Measurements from ENCODE around the gene PLAC1.

PLAC1 gene

DNA sequence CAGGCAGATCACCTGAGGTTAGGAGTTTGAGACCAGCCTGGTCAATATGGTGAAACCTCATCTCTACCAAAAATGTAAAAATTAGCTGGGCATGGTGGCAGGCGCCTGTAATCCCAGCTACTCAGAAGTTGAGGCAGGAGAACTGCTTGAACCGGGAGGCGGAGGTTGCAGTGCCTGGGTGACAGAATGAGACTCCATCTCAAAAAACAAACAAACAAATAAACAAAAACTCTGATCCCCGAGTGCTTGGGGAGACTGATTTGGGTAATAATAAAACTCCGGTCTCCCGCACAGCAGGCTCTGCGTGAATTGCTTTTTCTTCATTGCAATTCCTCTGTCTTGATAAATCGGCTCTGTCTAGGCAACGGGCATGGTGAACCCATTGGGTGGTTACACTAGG, 124.9 kb downstream of the PLAC1 start:
- Histone ChIP-seq H3K4me3 (ENCODE audit: low read length) (peak overlapping the region; percentile 6; the same call in 1 of the 2 replicates), H3K27me3 (ENCODE audit: insufficient read depth, low read length) (peaks cover 6% of the 10 kb centered on the region; the same call in 1 of the 2 replicates), H3K4me1 (ENCODE audit: insufficient read depth, low read length) (peaks cover 4% of the 10 kb centered on the region; the same call in 1 of the 2 replicates), H3K27ac (ENCODE audit: low read length) (no peak overlapping the region), H3K9me3 (ENCODE audit: insufficient read depth, low read depth, low read length) (no peaks in the 10 kb centered on the region), H3K36me3 (ENCODE audit: insufficient read depth, low read depth, low read length) (no peaks in the 10 kb centered on the region), H3K9ac (ENCODE audit: low read depth, low read length) (no peak overlapping the region)

- Histone ChIP-seq H3K27ac (ENCODE audit: low read length) (no peak overlapping the region), H3K27me3 (ENCODE audit: insufficient read depth, low read length) (peaks cover 6% of the 10 kb centered on the region; the same call in 1 of the 2 replicates)
These were observed 127.4 kb downstream of the PLAC1 start for GRCh38 chrX:134530845-134531244.

DNA sequence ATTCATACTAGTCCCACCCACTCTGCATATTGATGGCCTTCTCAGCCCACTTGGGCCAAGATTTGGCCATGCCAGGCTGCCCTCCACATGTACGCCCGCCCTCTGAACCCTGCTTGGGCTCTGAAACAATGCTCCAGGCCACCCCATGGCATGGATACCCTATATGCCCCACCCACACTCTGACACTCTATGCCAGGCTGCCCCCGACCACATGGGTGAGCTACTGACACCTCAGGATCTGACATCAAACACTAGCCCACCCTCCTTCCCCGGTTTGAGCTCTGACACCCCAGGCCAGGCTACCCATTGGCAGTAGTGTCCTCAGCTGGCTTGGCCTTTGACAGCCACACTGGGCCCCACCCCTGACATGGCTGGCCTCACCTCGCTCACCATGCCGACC, 128.8 kb downstream of the PLAC1 start:
- H3K9ac ChIP-seq (ENCODE audit: low read depth, low read length): no peak overlapping the region
- H3K27me3 ChIP-seq (ENCODE audit: insufficient read depth, low read length): peaks cover 2% of the 10 kb centered on the region; the same call in 1 of the 2 replicates
- H3K27ac ChIP-seq (ENCODE audit: low read length): no peak overlapping the region
- no peaks in the 10 kb centered on the region for H3K36me3 ChIP-seq (ENCODE audit: insufficient read depth, low read depth, low read length)
- H3K9me3 ChIP-seq (ENCODE audit: insufficient read depth, low read depth, low read length): no peaks in the 10 kb centered on the region
- no peak overlapping the region for H3K4me3 ChIP-seq (ENCODE audit: low read length)
- no peaks in the 10 kb centered on the region for H3K4me1 ChIP-seq (ENCODE audit: insufficient read depth, low read length)

More at GRCh38 chrX:134530845-134531244, 127.4 kb downstream of the PLAC1 start:
- Histone ChIP-seq H3K4me1 (ENCODE audit: insufficient read depth, low read length) (no peaks in the 10 kb centered on the region), H3K9ac (ENCODE audit: low read depth, low read length) (no peak overlapping the region), H3K9me3 (ENCODE audit: insufficient read depth, low read depth, low read length) (no peaks in the 10 kb centered on the region), H3K4me3 (ENCODE audit: low read length) (no peak overlapping the region), H3K36me3 (ENCODE audit: insufficient read depth, low read depth, low read length) (no peaks in the 10 kb centered on the region)

DNA sequence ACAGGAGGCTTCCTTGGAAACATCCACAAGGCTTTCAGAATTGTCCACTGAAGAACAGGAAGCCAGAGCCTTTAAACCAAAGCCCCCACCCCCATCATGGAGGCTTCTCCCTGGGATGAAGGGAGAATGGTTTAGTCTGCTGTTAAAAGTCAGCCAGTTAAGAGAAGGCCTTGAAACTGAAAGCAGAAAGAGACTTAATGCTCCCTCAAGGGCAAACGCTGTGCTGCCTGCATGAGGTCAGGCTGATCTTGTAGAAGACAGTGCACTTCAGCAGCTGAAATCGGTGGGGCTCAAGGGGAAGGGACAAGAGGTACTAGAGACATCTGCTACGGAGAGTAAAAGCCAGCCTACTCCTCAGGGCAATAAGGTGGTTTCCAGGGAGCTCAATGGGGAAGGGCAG, 129.3 kb downstream of the PLAC1 start:
- H3K9ac ChIP-seq (ENCODE audit: low read depth, low read length): no peak overlapping the region
- no peaks in the 10 kb centered on the region for H3K36me3 ChIP-seq (ENCODE audit: insufficient read depth, low read depth, low read length)
- no peak overlapping the region for H3K27ac ChIP-seq (ENCODE audit: low read length)
- H3K4me1 ChIP-seq (ENCODE audit: insufficient read depth, low read length): no peaks in the 10 kb centered on the region
- no peaks in the 10 kb centered on the region for H3K9me3 ChIP-seq (ENCODE audit: insufficient read depth, low read depth, low read length)
- H3K4me3 ChIP-seq (ENCODE audit: low read length): no peak overlapping the region
- no peaks in the 10 kb centered on the region; the same call in 1 of the 2 replicates for H3K27me3 ChIP-seq (ENCODE audit: insufficient read depth, low read length)

DNA sequence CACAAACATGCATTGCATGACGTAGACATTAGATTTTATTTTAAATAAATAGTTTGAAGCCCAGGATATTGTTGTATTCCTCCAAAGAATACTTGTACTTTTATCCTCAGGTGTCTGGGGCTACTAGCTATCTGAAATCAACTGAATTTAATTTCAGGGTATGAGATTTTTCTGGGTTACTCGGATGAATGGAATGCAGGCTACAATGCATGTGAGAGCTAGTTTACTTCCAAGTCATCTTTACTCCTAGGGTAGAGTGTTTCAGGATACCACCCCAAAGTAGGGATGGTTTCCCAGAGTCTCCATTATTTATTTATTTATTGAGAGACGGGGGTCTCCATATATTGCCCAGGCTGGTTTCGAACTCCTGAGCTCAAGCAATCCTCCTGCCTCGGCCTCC, 131.9 kb downstream of the PLAC1 start:
- Histone ChIP-seq H3K27me3 (ENCODE audit: insufficient read depth, low read length) (no peaks in the 10 kb centered on the region), H3K36me3 (ENCODE audit: insufficient read depth, low read depth, low read length) (no peaks in the 10 kb centered on the region), H3K4me3 (ENCODE audit: low read length) (no peak overlapping the region), H3K9me3 (ENCODE audit: insufficient read depth, low read depth, low read length) (no peaks in the 10 kb centered on the region), H3K27ac (ENCODE audit: low read length) (no peak overlapping the region), H3K9ac (ENCODE audit: low read depth, low read length) (no peak overlapping the region), H3K4me1 (ENCODE audit: insufficient read depth, low read length) (no peaks in the 10 kb centered on the region)

- Histone ChIP-seq H3K36me3 (ENCODE audit: insufficient read depth, low read depth, low read length) (no peaks in the 10 kb centered on the region), H3K9me3 (ENCODE audit: insufficient read depth, low read depth, low read length) (no peaks in the 10 kb centered on the region), H3K4me3 (ENCODE audit: low read length) (no peak overlapping the region), H3K4me1 (ENCODE audit: insufficient read depth, low read length) (no peaks in the 10 kb centered on the region), H3K9ac (ENCODE audit: low read depth, low read length) (no peak overlapping the region), H3K27me3 (ENCODE audit: insufficient read depth, low read length) (no peaks in the 10 kb centered on the region), H3K27ac (ENCODE audit: low read length) (no peak overlapping the region)
These were observed 133.0 kb downstream of the PLAC1 start for GRCh38 chrX:134525086-134525792.

GRCh38 chrX:134524181-134524580, 134.1 kb downstream of the PLAC1 start:
- Histone ChIP-seq H3K27me3 (ENCODE audit: insufficient read depth, low read length) (no peaks in the 10 kb centered on the region), H3K27ac (ENCODE audit: low read length) (no peak overlapping the region)

GRCh38 chrX:134520860-134521390, 137.3 kb downstream of the PLAC1 start:
- H3K9ac ChIP-seq (ENCODE audit: low read depth, low read length): no peak overlapping the region
- no peak overlapping the region for H3K4me3 ChIP-seq (ENCODE audit: low read length)
- no peaks in the 10 kb centered on the region for H3K9me3 ChIP-seq (ENCODE audit: insufficient read depth, low read depth, low read length)
- H3K27me3 ChIP-seq (ENCODE audit: insufficient read depth, low read length): no peaks in the 10 kb centered on the region
- no peaks in the 10 kb centered on the region for H3K4me1 ChIP-seq (ENCODE audit: insufficient read depth, low read length)
- no peak overlapping the region for H3K27ac ChIP-seq (ENCODE audit: low read length)
- H3K36me3 ChIP-seq (ENCODE audit: insufficient read depth, low read depth, low read length): no peaks in the 10 kb centered on the region

More at GRCh38 chrX:134524181-134524580, 134.1 kb downstream of the PLAC1 start:
- Histone ChIP-seq H3K36me3 (ENCODE audit: insufficient read depth, low read depth, low read length) (no peaks in the 10 kb centered on the region), H3K9me3 (ENCODE audit: insufficient read depth, low read depth, low read length) (no peaks in the 10 kb centered on the region), H3K4me3 (ENCODE audit: low read length) (no peak overlapping the region), H3K4me1 (ENCODE audit: insufficient read depth, low read length) (no peaks in the 10 kb centered on the region), H3K9ac (ENCODE audit: low read depth, low read length) (no peak overlapping the region)
